Liver (tissue), 3 donors: ENCODE measurements around the gene CCT2.

ENCODE experiments used
- FOXA1 ChIP-seq: IDR thresholded peaks from 2 replicates; pipeline ENCODE4 v1.6.1; 2016; ENCODE audit warnings: antibody characterized with exemption
- JUND ChIP-seq, 2 donors: IDR thresholded peaks; 2 replicates each; pipeline ENCODE4 v1.6.1; 2016; ENCODE audit warnings: antibody characterized with exemption in 2 of 2
- MAX ChIP-seq: IDR thresholded peaks from 2 replicates; pipeline ENCODE4 v1.6.1; 2016; ENCODE audit warnings: antibody characterized with exemption
- TF ChIP-seq, protein P1 (sequence below): fragments of 150-350 bp; IDR thresholded peaks from 2 replicates; pipeline ENCODE4 v1.5.1; 2017; ENCODE audit warnings: improper control_type of control experiment, low read depth, low read length; ENCODE audit not compliant: missing input control
- TF ChIP-seq, protein P2 (sequence below): IDR thresholded peaks from 2 replicates; pipeline ENCODE4 v1.6.1; 2016; ENCODE audit warnings: antibody characterized with exemption, mild to moderate bottlenecking
- donor health status: healthy.
- donor health status: healthy.

DNA sequence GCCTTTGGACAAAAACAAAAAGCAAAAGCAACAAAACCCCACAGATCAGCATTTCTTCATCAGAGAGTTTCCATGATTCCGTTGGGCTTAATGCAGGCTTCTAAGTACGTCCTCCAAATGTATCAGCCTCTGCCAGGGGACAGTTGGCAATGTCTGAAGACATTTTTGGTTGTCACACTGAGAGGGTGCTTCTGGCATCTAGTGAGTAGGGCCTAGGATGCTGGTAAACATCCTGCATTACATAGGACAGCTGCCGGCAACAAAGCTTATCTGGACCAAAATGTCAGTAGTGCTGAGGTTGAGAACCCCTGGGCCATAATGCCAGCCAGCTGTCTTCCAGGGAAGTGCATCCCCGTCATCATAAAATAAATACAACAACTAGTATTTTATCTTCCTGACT is 34.8 kb downstream of the CCT2 start:
- TF ChIP-seq MAX (no peak), FOXA1 (no peak), JUND (IDR thresholded peaks at IDR 0.05) (no peak)
- TF ChIP-seq, protein P1, sequence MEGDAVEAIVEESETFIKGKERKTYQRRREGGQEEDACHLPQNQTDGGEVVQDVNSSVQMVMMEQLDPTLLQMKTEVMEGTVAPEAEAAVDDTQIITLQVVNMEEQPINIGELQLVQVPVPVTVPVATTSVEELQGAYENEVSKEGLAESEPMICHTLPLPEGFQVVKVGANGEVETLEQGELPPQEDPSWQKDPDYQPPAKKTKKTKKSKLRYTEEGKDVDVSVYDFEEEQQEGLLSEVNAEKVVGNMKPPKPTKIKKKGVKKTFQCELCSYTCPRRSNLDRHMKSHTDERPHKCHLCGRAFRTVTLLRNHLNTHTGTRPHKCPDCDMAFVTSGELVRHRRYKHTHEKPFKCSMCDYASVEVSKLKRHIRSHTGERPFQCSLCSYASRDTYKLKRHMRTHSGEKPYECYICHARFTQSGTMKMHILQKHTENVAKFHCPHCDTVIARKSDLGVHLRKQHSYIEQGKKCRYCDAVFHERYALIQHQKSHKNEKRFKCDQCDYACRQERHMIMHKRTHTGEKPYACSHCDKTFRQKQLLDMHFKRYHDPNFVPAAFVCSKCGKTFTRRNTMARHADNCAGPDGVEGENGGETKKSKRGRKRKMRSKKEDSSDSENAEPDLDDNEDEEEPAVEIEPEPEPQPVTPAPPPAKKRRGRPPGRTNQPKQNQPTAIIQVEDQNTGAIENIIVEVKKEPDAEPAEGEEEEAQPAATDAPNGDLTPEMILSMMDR: no peak
- TF ChIP-seq, protein P2, sequence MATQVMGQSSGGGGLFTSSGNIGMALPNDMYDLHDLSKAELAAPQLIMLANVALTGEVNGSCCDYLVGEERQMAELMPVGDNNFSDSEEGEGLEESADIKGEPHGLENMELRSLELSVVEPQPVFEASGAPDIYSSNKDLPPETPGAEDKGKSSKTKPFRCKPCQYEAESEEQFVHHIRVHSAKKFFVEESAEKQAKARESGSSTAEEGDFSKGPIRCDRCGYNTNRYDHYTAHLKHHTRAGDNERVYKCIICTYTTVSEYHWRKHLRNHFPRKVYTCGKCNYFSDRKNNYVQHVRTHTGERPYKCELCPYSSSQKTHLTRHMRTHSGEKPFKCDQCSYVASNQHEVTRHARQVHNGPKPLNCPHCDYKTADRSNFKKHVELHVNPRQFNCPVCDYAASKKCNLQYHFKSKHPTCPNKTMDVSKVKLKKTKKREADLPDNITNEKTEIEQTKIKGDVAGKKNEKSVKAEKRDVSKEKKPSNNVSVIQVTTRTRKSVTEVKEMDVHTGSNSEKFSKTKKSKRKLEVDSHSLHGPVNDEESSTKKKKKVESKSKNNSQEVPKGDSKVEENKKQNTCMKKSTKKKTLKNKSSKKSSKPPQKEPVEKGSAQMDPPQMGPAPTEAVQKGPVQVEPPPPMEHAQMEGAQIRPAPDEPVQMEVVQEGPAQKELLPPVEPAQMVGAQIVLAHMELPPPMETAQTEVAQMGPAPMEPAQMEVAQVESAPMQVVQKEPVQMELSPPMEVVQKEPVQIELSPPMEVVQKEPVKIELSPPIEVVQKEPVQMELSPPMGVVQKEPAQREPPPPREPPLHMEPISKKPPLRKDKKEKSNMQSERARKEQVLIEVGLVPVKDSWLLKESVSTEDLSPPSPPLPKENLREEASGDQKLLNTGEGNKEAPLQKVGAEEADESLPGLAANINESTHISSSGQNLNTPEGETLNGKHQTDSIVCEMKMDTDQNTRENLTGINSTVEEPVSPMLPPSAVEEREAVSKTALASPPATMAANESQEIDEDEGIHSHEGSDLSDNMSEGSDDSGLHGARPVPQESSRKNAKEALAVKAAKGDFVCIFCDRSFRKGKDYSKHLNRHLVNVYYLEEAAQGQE: no peak
